ENCODE measurements around the gene TRIO. TPM values are rescaled to one million over a fixed set of nuclear protein-coding genes. Genes with fewer than 3 reads are reported as not detected.
"Not testable (repeated sequence)": the region's sequence is repeated elsewhere in the genome, so short reads cannot be mapped to it uniquely, and the experiment has no call there.

TRIO gene
- total RNA-seq, 6 experiments from 2014 or later, result 167 to 219 (median 190) TPM

- no peaks in the 10 kb centered on the region for H3K36me3 Mint-ChIP-seq (ENCODE audit: low read depth)
- H3K4me3 Mint-ChIP-seq, result no peak overlapping the region
- H3K4me1 Mint-ChIP-seq (ENCODE audit: low read depth), result no peaks in the 10 kb centered on the region
- H3K9me3 Mint-ChIP-seq, result peaks cover 10% of the 10 kb centered on the region
- no peak overlapping the region for H3K27ac Mint-ChIP-seq
- DNase-seq, result no peak
- TF ChIP-seq CTCF (IDR thresholded peaks at IDR 0.05), result no peak
- peaks cover 50% of the 10 kb centered on the region for H3K27me3 Mint-ChIP-seq (ENCODE audit: insufficient read depth)
These were observed 391.6 kb downstream of the TRIO start for GRCh38 chr5:14534773-14535172.

DNA sequence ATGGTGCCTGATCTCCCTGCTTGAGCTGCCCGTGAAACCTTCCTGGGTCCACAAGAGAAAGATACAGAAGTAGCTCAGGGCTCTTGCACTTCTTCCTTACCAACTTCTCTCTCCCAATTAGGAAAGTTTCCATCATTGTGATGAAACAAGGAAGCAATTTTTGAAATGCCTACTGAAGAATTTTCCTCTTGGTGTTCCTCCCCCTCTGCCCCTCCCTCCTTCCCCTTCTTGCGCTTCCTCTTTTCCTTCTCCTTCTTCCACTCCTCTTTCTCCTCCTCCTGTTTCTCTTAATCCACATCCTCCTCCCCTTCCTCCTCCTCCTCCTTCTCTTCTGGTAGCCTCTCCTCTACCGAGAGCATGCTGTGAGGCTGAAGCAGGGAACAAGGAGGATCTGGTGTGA is 402.2 kb downstream of the TRIO start:
- peaks cover 43% of the 10 kb centered on the region for H3K27me3 Mint-ChIP-seq (ENCODE audit: insufficient read depth)
- peaks cover 12% of the 10 kb centered on the region for H3K36me3 Mint-ChIP-seq (ENCODE audit: low read depth)
- no peaks in the 10 kb centered on the region for H3K4me1 Mint-ChIP-seq (ENCODE audit: low read depth)
- peaks cover 14% of the 10 kb centered on the region for H3K9me3 Mint-ChIP-seq
- no peak for DNase-seq
- no peak overlapping the region for H3K4me3 Mint-ChIP-seq
- no peak overlapping the region for H3K27ac Mint-ChIP-seq
- TF ChIP-seq CTCF (IDR thresholded peaks at IDR 0.05), result no peak

DNA sequence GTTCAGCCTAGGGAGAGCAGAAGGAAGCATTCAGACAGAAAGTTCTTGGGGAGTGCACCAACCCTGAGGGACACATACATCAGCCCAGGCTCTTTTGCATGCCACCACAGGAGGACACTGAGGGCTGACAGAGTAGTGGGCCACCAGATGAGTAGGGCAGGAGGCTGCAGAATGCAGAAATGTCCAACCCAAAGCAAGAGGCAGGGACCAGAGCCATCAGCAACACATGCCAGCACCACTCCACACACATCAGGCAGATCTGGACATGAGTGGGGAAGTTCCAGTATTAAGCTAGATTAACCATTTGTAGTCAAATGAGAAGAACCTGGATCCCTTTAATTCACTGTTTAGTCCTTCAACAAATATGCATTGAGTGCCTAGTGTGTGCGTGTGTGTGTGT is 402.7 kb downstream of the TRIO start:
- Mint-ChIP-seq H3K4me3 (no peak overlapping the region), H3K9me3 (peaks cover 9% of the 10 kb centered on the region), H3K4me1 (ENCODE audit: low read depth) (no peaks in the 10 kb centered on the region), H3K27me3 (ENCODE audit: insufficient read depth) (peaks cover 43% of the 10 kb centered on the region), H3K27ac (no peak overlapping the region), H3K36me3 (ENCODE audit: low read depth) (peaks cover 8% of the 10 kb centered on the region)
- TF ChIP-seq CTCF (IDR thresholded peaks at IDR 0.05), result no peak
- no peak for DNase-seq

DNA sequence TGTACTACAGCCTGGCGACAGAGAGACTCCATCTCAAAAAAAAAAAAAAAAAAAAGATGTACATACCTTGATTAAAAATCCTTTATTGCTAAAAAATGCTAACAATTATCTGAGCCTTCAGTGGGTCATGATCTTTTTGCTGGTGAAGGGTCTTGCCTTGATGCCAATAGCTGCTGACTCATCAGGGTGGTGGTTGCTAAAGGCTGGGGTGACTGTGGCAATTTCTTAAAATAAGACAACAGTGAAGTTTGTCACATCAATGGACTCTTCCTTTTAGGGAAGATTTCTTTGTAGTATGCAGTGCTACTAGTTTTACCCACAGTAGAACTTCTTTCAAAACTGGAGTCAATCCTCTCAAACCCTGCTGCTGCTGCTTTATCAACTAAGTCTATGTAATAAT is 404.5 kb downstream of the TRIO start:
- Mint-ChIP-seq H3K9me3 (no peaks in the 10 kb centered on the region), H3K36me3 (ENCODE audit: low read depth) (no peaks in the 10 kb centered on the region), H3K27ac (no peak overlapping the region), H3K27me3 (ENCODE audit: insufficient read depth) (peaks cover 44% of the 10 kb centered on the region), H3K4me1 (ENCODE audit: low read depth) (no peaks in the 10 kb centered on the region), H3K4me3 (no peak overlapping the region)
- TF ChIP-seq CTCF (IDR thresholded peaks at IDR 0.05), result no peak
- no peak for DNase-seq

DNA sequence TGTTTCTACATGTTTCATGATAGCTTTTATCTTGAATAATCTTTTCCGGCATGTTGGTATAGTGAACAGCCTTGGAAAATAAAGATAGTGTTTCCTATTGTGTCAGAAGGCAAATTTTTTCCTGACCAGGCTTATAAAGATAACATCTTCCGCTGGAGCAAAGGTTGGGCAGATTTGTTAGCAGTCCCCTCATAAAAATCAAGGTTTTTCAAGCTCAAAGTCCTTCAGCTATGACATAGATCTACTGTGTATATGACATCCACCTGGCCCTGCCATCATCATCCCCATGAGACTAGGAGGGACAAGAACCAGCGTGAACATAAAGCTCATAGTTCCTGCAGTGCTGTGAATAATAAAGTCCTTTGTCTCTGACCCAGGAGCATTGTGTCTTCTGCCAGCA is 408.1 kb downstream of the TRIO start:
- no peaks in the 10 kb centered on the region for H3K4me1 Mint-ChIP-seq (ENCODE audit: low read depth)
- no peaks in the 10 kb centered on the region for H3K36me3 Mint-ChIP-seq (ENCODE audit: low read depth)
- no peak for DNase-seq
- peaks cover 48% of the 10 kb centered on the region for H3K27me3 Mint-ChIP-seq (ENCODE audit: insufficient read depth)
- no peak overlapping the region for H3K4me3 Mint-ChIP-seq
- no peaks in the 10 kb centered on the region for H3K9me3 Mint-ChIP-seq
- TF ChIP-seq CTCF (IDR thresholded peaks at IDR 0.05), result no peak
- H3K27ac Mint-ChIP-seq, result no peak overlapping the region

GRCh38 chr5:14552017-14552416 is 408.9 kb downstream of the TRIO start:
- H3K4me3 Mint-ChIP-seq, result no peak overlapping the region
- no peak for DNase-seq
- no peak for TF ChIP-seq CTCF (IDR thresholded peaks at IDR 0.05)
- H3K36me3 Mint-ChIP-seq (ENCODE audit: low read depth), result no peaks in the 10 kb centered on the region
- peaks cover 44% of the 10 kb centered on the region for H3K27me3 Mint-ChIP-seq (ENCODE audit: insufficient read depth)
- no peaks in the 10 kb centered on the region for H3K9me3 Mint-ChIP-seq
- no peak overlapping the region for H3K27ac Mint-ChIP-seq
- no peaks in the 10 kb centered on the region for H3K4me1 Mint-ChIP-seq (ENCODE audit: low read depth)

GRCh38 chr5:14554288-14554687 is 411.1 kb downstream of the TRIO start:
- peaks cover 43% of the 10 kb centered on the region for H3K27me3 Mint-ChIP-seq (ENCODE audit: insufficient read depth)
- H3K4me3 Mint-ChIP-seq; DNase-seq; H3K27ac Mint-ChIP-seq; H3K36me3 Mint-ChIP-seq (ENCODE audit: low read depth); H3K9me3 Mint-ChIP-seq; H3K4me1 Mint-ChIP-seq (ENCODE audit: low read depth): not testable (repeated sequence)

All from HFFc6 (cell line).